ENCODE results near the gene ITSN1. TPM values are rescaled to one million over a fixed set of nuclear protein-coding genes. Genes with fewer than 3 reads are reported as not detected.
"Not testable (repeated sequence)": the region's sequence is repeated elsewhere in the genome, so short reads cannot be mapped to it uniquely, and the experiment has no call there.

ITSN1 gene
- total RNA-seq, 8 experiments from 2014 or later = 27.8 to 89.0 (median 36.4) TPM

GRCh38 chr21:33850401-33850800 lies 208.1 kb downstream of the ITSN1 start:
- peaks cover 0 to 5% of the 10 kb centered on the region in 2 donors for H3K4me1 ChIP-seq (replicated peaks in 1 of 2)
- H3K4me3 ChIP-seq = no peak overlapping the region
- in situ Hi-C loops (cut with MboI; ENCODE audit: low pct_unique_long_range_greater_than_20kb in 2 of 9, low sequenced_read_pairs in 9 of 9, unreplicated experiment in 9 of 9) = no loop called here
- 78 to 100% (median 95%) methylated on average over 1 to 9 of the region's 11 CpGs; no CpG with 5 or more reads in 3 of the 10 experiments for WGBS, 10 experiments
- ATAC-seq (replicated peaks in 6 of 8) = peak in 1 of 8 experiments; percentile 3
- no peak overlapping the region for H3K27ac ChIP-seq

- H3K4me1 ChIP-seq (replicated peaks in 1 of 2) = peaks cover 0 to 5% of the 10 kb centered on the region in 2 donors
- H3K4me3 ChIP-seq = no peak overlapping the region
- WGBS, 10 experiments = 67 to 100% (median 90%) methylated on average over 1 to 8 of the region's 9 CpGs; no CpG with 5 or more reads in 4 of the 10 experiments
- in situ Hi-C loops (cut with MboI; ENCODE audit: low pct_unique_long_range_greater_than_20kb in 2 of 9, low sequenced_read_pairs in 9 of 9, unreplicated experiment in 9 of 9) = no loop called here
- no peak overlapping the region for H3K27ac ChIP-seq
- no peak for ATAC-seq (replicated peaks in 6 of 8)
These were observed 208.7 kb downstream of the ITSN1 start for GRCh38 chr21:33850985-33851384.

GRCh38 chr21:33852485-33852884 lies 210.2 kb downstream of the ITSN1 start:
- 17 to 86% (median 72%) methylated on average over 2 to 6 of the region's 6 CpGs for WGBS, 10 experiments
- in situ Hi-C loops (cut with MboI; ENCODE audit: low pct_unique_long_range_greater_than_20kb in 2 of 9, low sequenced_read_pairs in 9 of 9, unreplicated experiment in 9 of 9) = no loop called here

GRCh38 chr21:33854604-33855003 lies 212.3 kb downstream of the ITSN1 start:
- no peak overlapping the region for H3K4me3 ChIP-seq
- ATAC-seq (replicated peaks in 6 of 8) = peak in 3 of 8 experiments; percentile 35 to 66 (median 53)
- in situ Hi-C loops (cut with MboI; ENCODE audit: low pct_unique_long_range_greater_than_20kb in 2 of 9, low sequenced_read_pairs in 9 of 9, unreplicated experiment in 9 of 9) = no loop called here
- WGBS, 10 experiments = 41 to 80% (median 63%) methylated on average over 2 to 4 of the region's 5 CpGs; no CpG with 5 or more reads in 7 of the 10 experiments
- H3K27ac ChIP-seq = no peak overlapping the region
- peaks cover 0 to 5% of the 10 kb centered on the region in 2 donors for H3K4me1 ChIP-seq (replicated peaks in 1 of 2)

More at GRCh38 chr21:33852485-33852884, 210.2 kb downstream of the ITSN1 start:
- no peak overlapping the region for H3K4me3 ChIP-seq
- peaks cover 0 to 5% of the 10 kb centered on the region in 2 donors for H3K4me1 ChIP-seq (replicated peaks in 1 of 2)
- no peak overlapping the region for H3K27ac ChIP-seq
- ATAC-seq (replicated peaks in 6 of 8) = peak in 2 of 8 experiments; percentile 36 to 52

- 93 to 100% (median 100%) methylated on average over 1 to 3 of the region's 6 CpGs; no CpG with 5 or more reads in 6 of the 10 experiments for WGBS, 10 experiments
These were observed 212.9 kb downstream of the ITSN1 start for GRCh38 chr21:33855190-33855589.

GRCh38 chr21:33856893-33857527 lies 214.7 kb downstream of the ITSN1 start:
- 0 to 98% (median 89%) methylated on average over 1 to 8 of the region's 17 CpGs; no CpG with 5 or more reads in 6 of the 10 experiments for WGBS, 10 experiments
- in situ Hi-C loops (cut with MboI; ENCODE audit: low pct_unique_long_range_greater_than_20kb in 2 of 9, low sequenced_read_pairs in 9 of 9, unreplicated experiment in 9 of 9) = no loop called here
- H3K27ac ChIP-seq = no peak overlapping the region
- H3K4me3 ChIP-seq = no peak overlapping the region
- peaks cover 0 to 5% of the 10 kb centered on the region in 2 donors for H3K4me1 ChIP-seq (replicated peaks in 1 of 2)
- peak in 1 of 8 experiments; percentile 55 for ATAC-seq (replicated peaks in 6 of 8)

More at GRCh38 chr21:33855190-33855589, 212.9 kb downstream of the ITSN1 start:
- H3K27ac ChIP-seq = no peak overlapping the region
- H3K4me3 ChIP-seq = no peak overlapping the region
- in situ Hi-C loops (cut with MboI; ENCODE audit: low pct_unique_long_range_greater_than_20kb in 2 of 9, low sequenced_read_pairs in 9 of 9, unreplicated experiment in 9 of 9) = no loop called here
- ATAC-seq (replicated peaks in 6 of 8) = no peak
- H3K4me1 ChIP-seq (replicated peaks in 1 of 2) = peaks cover 0 to 5% of the 10 kb centered on the region in 2 donors

- H3K27ac ChIP-seq = no peak overlapping the region
- in situ Hi-C loops (cut with MboI; ENCODE audit: low pct_unique_long_range_greater_than_20kb in 2 of 9, low sequenced_read_pairs in 9 of 9, unreplicated experiment in 9 of 9) = no loop called here
- ATAC-seq (replicated peaks in 6 of 8) = no peak
- WGBS, 10 experiments = 57 to 100% (median 82%) methylated on average over 2 to 8 of the region's 25 CpGs; no CpG with 5 or more reads in 2 of the 10 experiments
- H3K4me3 ChIP-seq = no peak overlapping the region
- H3K4me1 ChIP-seq (replicated peaks in 1 of 2) = no peaks in the 10 kb centered on the region
These were observed 215.8 kb downstream of the ITSN1 start for GRCh38 chr21:33857846-33858666.

- WGBS, 10 experiments = 33 to 100% (median 62%) methylated on average over 1 to 8 of the region's 15 CpGs; no CpG with 5 or more reads in 2 of the 10 experiments
- H3K4me3 ChIP-seq = no peak overlapping the region
- no peak for ATAC-seq (replicated peaks in 6 of 8)
- no peak overlapping the region for H3K27ac ChIP-seq
- in situ Hi-C loops (cut with MboI; ENCODE audit: low pct_unique_long_range_greater_than_20kb in 2 of 9, low sequenced_read_pairs in 9 of 9, unreplicated experiment in 9 of 9) = no loop called here
- H3K4me1 ChIP-seq (replicated peaks in 1 of 2) = no peaks in the 10 kb centered on the region
These were observed 216.5 kb downstream of the ITSN1 start for GRCh38 chr21:33858667-33859372.

GRCh38 chr21:33859373-33860102 lies 217.2 kb downstream of the ITSN1 start:
- H3K4me3 ChIP-seq = no peak overlapping the region
- no peak for ATAC-seq (replicated peaks in 6 of 8)
- in situ Hi-C loops (cut with MboI; ENCODE audit: low pct_unique_long_range_greater_than_20kb in 2 of 9, low sequenced_read_pairs in 9 of 9, unreplicated experiment in 9 of 9) = no loop called here
- H3K27ac ChIP-seq = no peak overlapping the region
- 50 to 100% (median 93%) methylated on average over 1 to 12 of the region's 18 CpGs; no CpG with 5 or more reads in 1 of the 10 experiments for WGBS, 10 experiments
- no peaks in the 10 kb centered on the region for H3K4me1 ChIP-seq (replicated peaks in 1 of 2)

- no peaks in the 10 kb centered on the region for H3K4me1 ChIP-seq (replicated peaks in 1 of 2)
- H3K27ac ChIP-seq = no peak overlapping the region
- in situ Hi-C loops (cut with MboI; ENCODE audit: low pct_unique_long_range_greater_than_20kb in 2 of 9, low sequenced_read_pairs in 9 of 9, unreplicated experiment in 9 of 9) = no loop called here
- H3K4me3 ChIP-seq = no peak overlapping the region
- ATAC-seq (replicated peaks in 6 of 8) = no peak
- WGBS, 10 experiments = 79 to 100% (median 95%) methylated on average over 1 to 5 of the region's 8 CpGs; no CpG with 5 or more reads in 3 of the 10 experiments
These were observed 218.1 kb downstream of the ITSN1 start for GRCh38 chr21:33860332-33860879.

GRCh38 chr21:33861125-33861524 lies 218.8 kb downstream of the ITSN1 start:
- Histone ChIP-seq H3K27ac (no peak overlapping the region), H3K4me1 (replicated peaks in 1 of 2) (no peaks in the 10 kb centered on the region), H3K4me3 (no peak overlapping the region)
- in situ Hi-C loops (cut with MboI; ENCODE audit: low pct_unique_long_range_greater_than_20kb in 2 of 9, low sequenced_read_pairs in 9 of 9, unreplicated experiment in 9 of 9) = no loop called here
- ATAC-seq (replicated peaks in 6 of 8) = no peak
- 69 to 100% (median 91%) methylated on average over 1 to 3 of the region's 3 CpGs; no CpG with 5 or more reads in 1 of the 10 experiments for WGBS, 10 experiments

- H3K4me1 ChIP-seq (replicated peaks in 1 of 2); H3K4me3 ChIP-seq; ATAC-seq (replicated peaks in 6 of 8); H3K27ac ChIP-seq; in situ Hi-C loops (cut with MboI; ENCODE audit: low pct_unique_long_range_greater_than_20kb in 2 of 9, low sequenced_read_pairs in 9 of 9, unreplicated experiment in 9 of 9): not testable (repeated sequence)
- 53 to 100% (median 93%) methylated on average over 1 to 8 of the region's 8 CpGs; no CpG with 5 or more reads in 2 of the 10 experiments for WGBS, 10 experiments
These were observed 220.9 kb downstream of the ITSN1 start for GRCh38 chr21:33863191-33863590.
